Measurements from ENCODE around the gene GPC3. TPM values are rescaled to one million over a fixed set of nuclear protein-coding genes. Genes with fewer than 3 reads are reported as not detected.
A peak's percentile ranks its signal among the peaks of the same experiment; 100 is the strongest.

Gene GPC3
- total and polyA plus RNA-seq, 4 donors = 70.5 to 109 (median 76.3) TPM

- H3K4me1 ChIP-seq (ENCODE audit: control insufficient read depth, insufficient read depth, low read length) = peaks cover 2% of the 10 kb centered on the region
- no peaks in the 10 kb centered on the region for H3K36me3 ChIP-seq (ENCODE audit: control insufficient read depth, insufficient read depth, low read length)
- no peak for DNase-seq (ENCODE audit: low read depth in 4 of 6, low spot score in 6 of 6)
- no peaks in the 10 kb centered on the region for H3K27me3 ChIP-seq (ENCODE audit: control insufficient read depth, insufficient read depth, low read length)
- no peak overlapping the region for H3K4me3 ChIP-seq (ENCODE audit: low read depth, low read length)
- no peaks in the 10 kb centered on the region for H3K9me3 ChIP-seq (ENCODE audit: control insufficient read depth, insufficient read depth, low read length)
- WGBS (ENCODE audit: insufficient coverage) = 70% methylated on average over 2 of the region's 5 CpGs
- no peak overlapping the region for H3K27ac ChIP-seq (ENCODE audit: low read depth, low read length)
These were observed 339.2 kb downstream of the GPC3 start for GRCh38 chrX:133645977-133646718.

GRCh38 chrX:133645256-133645655 is 340.1 kb downstream of the GPC3 start:
- H3K4me1 ChIP-seq (ENCODE audit: control insufficient read depth, insufficient read depth, low read length) = peaks cover 4% of the 10 kb centered on the region
- DNase-seq (ENCODE audit: low read depth in 4 of 6, low spot score in 6 of 6) = peak in 1 of 6 donors; percentile 61
- no peak overlapping the region for H3K4me3 ChIP-seq (ENCODE audit: low read depth, low read length)
- H3K9me3 ChIP-seq (ENCODE audit: control insufficient read depth, insufficient read depth, low read length) = no peaks in the 10 kb centered on the region
- H3K27ac ChIP-seq (ENCODE audit: low read depth, low read length) = no peak overlapping the region
- no peaks in the 10 kb centered on the region for H3K36me3 ChIP-seq (ENCODE audit: control insufficient read depth, insufficient read depth, low read length)
- WGBS (ENCODE audit: insufficient coverage) = 82% methylated on average over 5 of the region's 6 CpGs
- no peaks in the 10 kb centered on the region for H3K27me3 ChIP-seq (ENCODE audit: control insufficient read depth, insufficient read depth, low read length)

- WGBS (ENCODE audit: insufficient coverage) = 58% methylated on average over 4 of the region's 7 CpGs
- no peak overlapping the region for H3K4me3 ChIP-seq (ENCODE audit: low read depth, low read length)
- DNase-seq (ENCODE audit: low read depth in 4 of 6, low spot score in 6 of 6) = peak in 1 of 6 donors; percentile 3
These were observed 345.0 kb downstream of the GPC3 start for GRCh38 chrX:133640161-133641015.

GRCh38 chrX:133639726-133640125 is 345.7 kb downstream of the GPC3 start:
- H3K4me3 ChIP-seq (ENCODE audit: low read depth, low read length) = no peak overlapping the region
- H3K27ac ChIP-seq (ENCODE audit: low read depth, low read length) = no peak overlapping the region
- no CpG with 5 or more reads among the region's 2 CpGs for WGBS (ENCODE audit: insufficient coverage)

More at GRCh38 chrX:133640161-133641015, 345.0 kb downstream of the GPC3 start:
- Histone ChIP-seq H3K36me3 (ENCODE audit: control insufficient read depth, insufficient read depth, low read length) (no peaks in the 10 kb centered on the region), H3K4me1 (ENCODE audit: control insufficient read depth, insufficient read depth, low read length) (peaks cover 4% of the 10 kb centered on the region), H3K27me3 (ENCODE audit: control insufficient read depth, insufficient read depth, low read length) (no peaks in the 10 kb centered on the region), H3K27ac (ENCODE audit: low read depth, low read length) (no peak overlapping the region), H3K9me3 (ENCODE audit: control insufficient read depth, insufficient read depth, low read length) (no peaks in the 10 kb centered on the region)

GRCh38 chrX:133638285-133638684 is 347.1 kb downstream of the GPC3 start:
- Histone ChIP-seq H3K36me3 (ENCODE audit: control insufficient read depth, insufficient read depth, low read length) (no peaks in the 10 kb centered on the region), H3K9me3 (ENCODE audit: control insufficient read depth, insufficient read depth, low read length) (no peaks in the 10 kb centered on the region), H3K4me3 (ENCODE audit: low read depth, low read length) (no peak overlapping the region), H3K27me3 (ENCODE audit: control insufficient read depth, insufficient read depth, low read length) (no peaks in the 10 kb centered on the region), H3K27ac (ENCODE audit: low read depth, low read length) (no peak overlapping the region), H3K4me1 (ENCODE audit: control insufficient read depth, insufficient read depth, low read length) (peaks cover 4% of the 10 kb centered on the region)
- peak in 2 of 6 donors; percentile 7 to 40 for DNase-seq (ENCODE audit: low read depth in 4 of 6, low spot score in 6 of 6)
- 64% methylated on average over 3 of the region's 4 CpGs for WGBS (ENCODE audit: insufficient coverage)

More at GRCh38 chrX:133639726-133640125, 345.7 kb downstream of the GPC3 start:
- Histone ChIP-seq H3K36me3 (ENCODE audit: control insufficient read depth, insufficient read depth, low read length) (no peaks in the 10 kb centered on the region), H3K4me1 (ENCODE audit: control insufficient read depth, insufficient read depth, low read length) (peaks cover 4% of the 10 kb centered on the region), H3K9me3 (ENCODE audit: control insufficient read depth, insufficient read depth, low read length) (no peaks in the 10 kb centered on the region), H3K27me3 (ENCODE audit: control insufficient read depth, insufficient read depth, low read length) (no peaks in the 10 kb centered on the region)
- no peak for DNase-seq (ENCODE audit: low read depth in 4 of 6, low spot score in 6 of 6)

GRCh38 chrX:133637765-133638164 is 347.6 kb downstream of the GPC3 start:
- Histone ChIP-seq H3K4me1 (ENCODE audit: control insufficient read depth, insufficient read depth, low read length) (peaks cover 4% of the 10 kb centered on the region), H3K4me3 (ENCODE audit: low read depth, low read length) (no peak overlapping the region), H3K36me3 (ENCODE audit: control insufficient read depth, insufficient read depth, low read length) (no peaks in the 10 kb centered on the region), H3K9me3 (ENCODE audit: control insufficient read depth, insufficient read depth, low read length) (no peaks in the 10 kb centered on the region), H3K27ac (ENCODE audit: low read depth, low read length) (no peak overlapping the region), H3K27me3 (ENCODE audit: control insufficient read depth, insufficient read depth, low read length) (no peaks in the 10 kb centered on the region)
- 76% methylated on average over 2 of the region's 5 CpGs for WGBS (ENCODE audit: insufficient coverage)
- no peak for DNase-seq (ENCODE audit: low read depth in 4 of 6, low spot score in 6 of 6)

GRCh38 chrX:133636009-133636408 is 349.4 kb downstream of the GPC3 start:
- H3K9me3 ChIP-seq (ENCODE audit: control insufficient read depth, insufficient read depth, low read length) = no peaks in the 10 kb centered on the region
- no peak overlapping the region for H3K4me3 ChIP-seq (ENCODE audit: low read depth, low read length)
- H3K27ac ChIP-seq (ENCODE audit: low read depth, low read length) = no peak overlapping the region
- DNase-seq (ENCODE audit: low read depth in 4 of 6, low spot score in 6 of 6) = peak in 1 of 6 donors; percentile 2
- WGBS (ENCODE audit: insufficient coverage) = 85% methylated on average over 4 of the region's 6 CpGs
- no peaks in the 10 kb centered on the region for H3K36me3 ChIP-seq (ENCODE audit: control insufficient read depth, insufficient read depth, low read length)
- no peaks in the 10 kb centered on the region for H3K27me3 ChIP-seq (ENCODE audit: control insufficient read depth, insufficient read depth, low read length)
- H3K4me1 ChIP-seq (ENCODE audit: control insufficient read depth, insufficient read depth, low read length) = peaks cover under 1% of the 10 kb centered on the region

GRCh38 chrX:133634416-133634815 is 351.0 kb downstream of the GPC3 start:
- no peaks in the 10 kb centered on the region for H3K4me1 ChIP-seq (ENCODE audit: control insufficient read depth, insufficient read depth, low read length)
- no CpG with 5 or more reads among the region's 1 CpG for WGBS (ENCODE audit: insufficient coverage)
- no peak for DNase-seq (ENCODE audit: low read depth in 4 of 6, low spot score in 6 of 6)
- H3K36me3 ChIP-seq (ENCODE audit: control insufficient read depth, insufficient read depth, low read length) = no peaks in the 10 kb centered on the region
- no peaks in the 10 kb centered on the region for H3K27me3 ChIP-seq (ENCODE audit: control insufficient read depth, insufficient read depth, low read length)
- H3K4me3 ChIP-seq (ENCODE audit: low read depth, low read length) = no peak overlapping the region
- H3K27ac ChIP-seq (ENCODE audit: low read depth, low read length) = no peak overlapping the region
- H3K9me3 ChIP-seq (ENCODE audit: control insufficient read depth, insufficient read depth, low read length) = no peaks in the 10 kb centered on the region

GRCh38 chrX:133633950-133634349 is 351.4 kb downstream of the GPC3 start:
- Histone ChIP-seq H3K9me3 (ENCODE audit: control insufficient read depth, insufficient read depth, low read length) (no peaks in the 10 kb centered on the region), H3K36me3 (ENCODE audit: control insufficient read depth, insufficient read depth, low read length) (no peaks in the 10 kb centered on the region), H3K4me3 (ENCODE audit: low read depth, low read length) (no peak overlapping the region), H3K27me3 (ENCODE audit: control insufficient read depth, insufficient read depth, low read length) (no peaks in the 10 kb centered on the region), H3K27ac (ENCODE audit: low read depth, low read length) (no peak overlapping the region), H3K4me1 (ENCODE audit: control insufficient read depth, insufficient read depth, low read length) (no peaks in the 10 kb centered on the region)
- DNase-seq (ENCODE audit: low read depth in 4 of 6, low spot score in 6 of 6) = no peak
- no CpG with 5 or more reads among the region's 1 CpG for WGBS (ENCODE audit: insufficient coverage)

Measured in spinal cord (tissue), 10 donors.